Smooth muscle cell of the umbilical artery (primary cell): ENCODE data around the gene TAGAP. TPM values are rescaled to one million over a fixed set of nuclear protein-coding genes. Genes with fewer than 3 reads are reported as not detected.

Experiments used
- total RNA-seq: library from RNA; depleted of rRNA; stranded (reverse); fragments of >200 nt; gene quantifications from 2 replicates; pipeline ENCODE4 v1.2.3, GENCODE V29; 2014

The TAGAP gene, protein sequence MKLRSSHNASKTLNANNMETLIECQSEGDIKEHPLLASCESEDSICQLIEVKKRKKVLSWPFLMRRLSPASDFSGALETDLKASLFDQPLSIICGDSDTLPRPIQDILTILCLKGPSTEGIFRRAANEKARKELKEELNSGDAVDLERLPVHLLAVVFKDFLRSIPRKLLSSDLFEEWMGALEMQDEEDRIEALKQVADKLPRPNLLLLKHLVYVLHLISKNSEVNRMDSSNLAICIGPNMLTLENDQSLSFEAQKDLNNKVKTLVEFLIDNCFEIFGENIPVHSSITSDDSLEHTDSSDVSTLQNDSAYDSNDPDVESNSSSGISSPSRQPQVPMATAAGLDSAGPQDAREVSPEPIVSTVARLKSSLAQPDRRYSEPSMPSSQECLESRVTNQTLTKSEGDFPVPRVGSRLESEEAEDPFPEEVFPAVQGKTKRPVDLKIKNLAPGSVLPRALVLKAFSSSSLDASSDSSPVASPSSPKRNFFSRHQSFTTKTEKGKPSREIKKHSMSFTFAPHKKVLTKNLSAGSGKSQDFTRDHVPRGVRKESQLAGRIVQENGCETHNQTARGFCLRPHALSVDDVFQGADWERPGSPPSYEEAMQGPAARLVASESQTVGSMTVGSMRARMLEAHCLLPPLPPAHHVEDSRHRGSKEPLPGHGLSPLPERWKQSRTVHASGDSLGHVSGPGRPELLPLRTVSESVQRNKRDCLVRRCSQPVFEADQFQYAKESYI
- total RNA-seq = not detected in 2 replicates

DNA sequence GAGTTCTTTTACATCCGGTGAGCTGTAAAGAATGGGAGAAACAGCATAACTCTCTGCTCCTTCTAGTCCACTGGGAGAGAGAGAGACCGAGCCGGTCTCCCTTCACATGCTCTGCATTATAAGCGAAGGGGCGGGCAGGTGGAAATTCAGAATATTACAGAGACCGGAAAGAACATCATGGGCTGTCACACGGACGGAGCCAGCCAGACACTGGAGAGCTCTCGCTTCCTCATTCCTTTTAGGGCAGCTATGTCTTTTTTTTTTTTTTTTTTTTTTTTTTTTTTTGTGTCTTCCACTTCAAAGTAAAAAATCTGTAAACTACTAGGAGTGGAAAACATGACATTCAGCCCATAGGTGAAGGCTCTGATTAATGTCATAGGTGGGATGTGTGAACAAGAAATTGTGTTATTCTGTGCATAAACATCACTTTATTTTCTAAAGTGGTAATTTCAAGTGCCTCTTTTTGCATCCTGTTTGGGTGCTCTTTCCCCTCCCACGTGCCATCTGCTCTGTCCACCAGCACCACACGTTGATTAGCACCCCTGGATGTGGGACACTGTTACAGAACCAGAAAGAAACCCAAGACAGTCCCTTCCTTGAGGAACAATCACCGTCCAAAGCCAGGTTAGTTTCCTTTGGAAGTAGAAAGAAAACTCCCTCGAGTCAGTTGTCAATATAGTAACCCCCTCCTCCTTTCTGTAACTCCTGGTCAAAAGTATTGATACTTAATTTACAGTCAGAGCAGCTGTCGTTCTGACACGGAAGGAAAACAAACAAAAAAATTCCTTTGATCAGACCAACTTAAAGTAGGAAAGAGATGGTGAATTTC lies at the start of gene TAGAP:
TSS of gene TAGAP (minus strand) at position 93 of the 829 bp plus-strand sequence. CDS start 845 bp downstream, outside the sequence.

DNA sequence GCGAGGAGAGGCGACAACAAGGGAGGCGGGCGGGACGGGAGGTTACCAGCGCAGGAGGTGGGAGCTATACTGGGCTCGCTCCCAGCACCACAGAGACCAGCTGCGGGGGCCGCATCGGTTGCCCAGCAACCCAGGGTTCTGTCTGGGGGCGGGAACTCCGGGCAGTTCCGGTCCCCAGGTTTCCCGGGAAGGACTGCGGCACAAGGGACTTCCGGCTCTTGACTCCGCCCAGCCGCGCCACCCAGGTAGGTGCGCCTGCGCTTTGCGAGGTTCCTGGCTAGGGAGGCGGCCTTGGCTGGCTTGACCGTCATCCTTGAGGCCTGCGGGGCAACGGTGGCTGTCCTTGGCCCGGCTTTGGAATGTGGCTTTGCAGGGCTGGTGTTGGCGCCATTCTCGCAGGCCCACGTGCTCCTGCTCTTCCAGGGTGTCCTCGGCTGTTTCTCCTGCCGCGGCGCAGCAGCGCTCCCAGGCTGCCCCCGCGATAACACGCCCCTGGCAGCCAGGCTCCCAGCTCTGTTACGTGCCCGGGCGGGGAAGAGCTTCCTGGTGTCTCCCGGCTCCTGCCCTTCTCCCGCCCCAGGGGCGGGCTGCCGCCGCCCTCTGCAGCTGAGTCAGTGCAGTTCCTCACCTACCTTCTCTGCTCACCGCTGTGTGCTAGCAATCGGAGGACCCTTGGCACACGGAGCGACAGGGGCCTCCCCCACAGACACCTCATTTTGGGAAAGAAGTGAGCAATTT lies 45.0 kb downstream of the TAGAP start, which contains the start of gene RSPH3:
TSS of gene RSPH3 (minus strand) at position 537 of the 738 bp plus-strand sequence. CDS start 652 bp downstream, outside the sequence.

Other genes with a start within 250 kb of the TAGAP start
- 25.2 and 81.2 TPM in 2 replicates for gene EZR, start 225.6 kb downstream of the TAGAP start, total RNA-seq
- 4.5 and 6.5 TPM in 2 replicates for gene RSPH3, start 44.8 kb downstream of the TAGAP start, total RNA-seq
- 0.30 TPM in 1 of 2 replicates, not detected in the other for gene FNDC1, start 124.4 kb upstream of the TAGAP start, total RNA-seq